NOMO-1 treated with dmso at 0.1 percent for 144 hours (cell line): ENCODE measurements around the gene SPATS2L.

Source experiments
- DNase-seq: peaks from one replicate; lab custom pipeline; 2025; ENCODE audit not compliant: unreplicated experiment; lab: John Stamatoyannopoulos, UW

Gene SPATS2L

DNA sequence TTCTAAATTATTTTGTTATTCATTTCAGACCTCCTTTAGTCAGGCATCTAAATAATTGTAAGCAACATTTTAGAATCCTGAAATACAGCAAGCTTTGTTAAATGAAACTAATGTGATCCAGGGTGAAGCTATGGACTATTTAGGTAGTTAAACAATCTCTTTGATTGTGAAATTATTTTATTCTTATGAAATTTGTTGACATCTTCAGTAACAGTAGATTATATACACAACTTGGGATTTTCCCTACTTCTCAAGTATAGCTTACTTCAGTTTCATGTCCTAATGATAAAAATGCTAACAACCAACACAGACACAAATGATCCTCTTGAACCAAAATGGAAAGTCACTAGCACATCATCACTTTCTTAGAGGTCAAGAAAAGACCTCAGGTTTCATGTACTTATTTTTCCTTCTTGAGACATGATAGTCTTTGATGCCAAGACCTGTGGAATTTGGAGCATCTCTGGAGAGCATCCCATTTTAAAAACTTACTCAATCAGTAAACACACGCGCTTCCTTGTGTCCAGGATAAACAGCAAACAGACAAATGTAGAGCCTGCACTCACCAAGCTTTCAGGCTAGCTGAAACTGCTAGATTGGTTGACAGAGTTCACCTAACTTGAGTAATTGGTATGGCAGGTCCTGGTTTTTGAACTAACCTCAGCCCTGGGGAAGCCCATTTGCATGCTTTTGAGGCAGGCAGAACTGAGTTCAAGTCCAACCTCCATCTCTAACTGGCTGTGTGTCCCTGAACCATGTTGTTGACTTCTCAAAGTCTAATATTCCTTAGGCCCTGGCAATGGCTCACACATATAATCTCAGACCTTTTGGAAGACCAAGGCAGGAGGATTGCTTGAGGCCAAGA, 155.6 kb downstream of the SPATS2L start:
- no peak for DNase-seq

GRCh38 chr2:200463452-200463851, 157.0 kb downstream of the SPATS2L start:
- DNase-seq: no peak

- no peak for DNase-seq
Observed at GRCh38 chr2:200466425-200467418, 160.2 kb downstream of the SPATS2L start.

- DNase-seq: no peak
Observed at GRCh38 chr2:200467806-200468681, 161.6 kb downstream of the SPATS2L start.

DNA sequence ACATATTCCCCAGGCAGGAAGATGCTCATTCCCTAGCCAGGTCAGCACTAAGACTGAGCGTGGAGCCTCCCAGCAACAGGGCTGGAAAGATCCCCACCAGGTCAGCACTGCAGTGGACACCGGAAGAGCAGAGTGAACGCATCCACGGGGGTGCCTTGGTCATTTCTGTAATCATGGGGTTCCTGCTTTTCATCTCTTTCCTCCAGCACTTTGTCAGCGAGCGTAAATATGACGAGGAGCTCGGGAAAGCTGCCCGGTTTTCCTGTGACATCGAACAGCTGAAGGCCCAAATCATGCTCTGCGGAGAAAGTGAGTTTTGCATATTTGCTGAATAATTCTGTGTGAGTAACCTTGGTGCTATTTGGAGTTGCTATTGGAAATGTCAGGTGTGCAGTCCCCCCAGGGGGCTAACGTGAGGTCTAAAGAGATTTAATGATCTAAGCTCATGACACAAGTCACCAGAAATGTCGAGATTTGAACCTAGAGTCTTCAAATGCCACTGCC, 163.3 kb downstream of the SPATS2L start:
- DNase-seq: no peak

- DNase-seq: no peak
Observed at GRCh38 chr2:200470230-200470629, 163.7 kb downstream of the SPATS2L start.

- DNase-seq: no peak
Observed at GRCh38 chr2:200471324-200471848, 164.9 kb downstream of the SPATS2L start.

DNA sequence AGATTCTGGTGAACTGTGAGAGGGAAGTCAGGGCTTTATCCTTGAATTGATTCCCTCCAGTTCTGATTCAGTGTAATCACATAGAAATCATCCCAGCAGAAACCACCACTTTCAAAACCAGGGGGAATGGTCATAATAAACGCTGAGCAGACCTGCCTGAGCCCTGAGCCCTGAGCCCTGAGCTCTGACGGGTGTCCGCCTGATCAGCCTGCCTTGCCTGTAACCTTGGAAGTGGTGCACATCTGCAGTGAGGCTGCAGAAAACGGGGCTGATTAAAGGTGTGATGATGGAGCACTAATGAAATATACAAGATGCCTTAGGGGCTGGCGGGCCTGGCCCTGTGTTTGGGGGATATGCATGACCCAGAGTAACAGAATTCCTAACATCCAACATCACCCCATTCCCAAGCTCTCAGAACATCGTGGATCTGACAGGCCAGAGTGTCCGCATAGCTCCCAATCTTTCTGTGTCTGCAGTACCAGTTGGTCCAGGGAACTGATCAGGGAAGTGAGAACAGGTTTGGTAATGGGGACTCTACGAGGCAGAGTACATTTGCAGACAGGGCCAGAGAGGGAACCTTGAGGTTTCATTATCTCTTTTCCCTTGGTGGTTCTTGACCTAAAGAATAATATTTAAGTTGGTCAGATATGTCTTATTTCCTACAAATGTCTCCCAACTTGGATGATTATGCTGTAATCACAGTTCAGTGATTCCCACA, 165.6 kb downstream of the SPATS2L start:
- no peak for DNase-seq

- no peak for DNase-seq
Observed at GRCh38 chr2:200472853-200473464, 166.5 kb downstream of the SPATS2L start.

DNA sequence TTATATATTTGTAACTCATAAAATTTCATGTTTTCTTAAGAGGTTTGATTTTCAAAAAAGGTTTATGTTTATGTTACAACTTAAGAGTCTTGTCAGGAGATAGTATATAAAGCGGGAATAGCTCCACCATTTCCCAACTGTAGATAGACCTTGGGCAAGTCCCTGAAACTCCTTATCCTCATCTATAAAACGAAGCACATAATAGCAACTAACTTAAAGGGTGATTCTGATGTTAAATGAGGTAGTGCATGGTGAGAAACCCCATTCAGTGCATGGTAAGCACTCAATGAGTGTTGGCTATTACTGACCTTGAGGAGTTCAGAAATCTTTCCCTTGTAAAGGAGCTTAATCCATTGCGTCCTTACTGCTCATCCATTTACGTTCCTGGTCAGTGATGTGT, 169.3 kb downstream of the SPATS2L start:
- DNase-seq: no peak

DNA sequence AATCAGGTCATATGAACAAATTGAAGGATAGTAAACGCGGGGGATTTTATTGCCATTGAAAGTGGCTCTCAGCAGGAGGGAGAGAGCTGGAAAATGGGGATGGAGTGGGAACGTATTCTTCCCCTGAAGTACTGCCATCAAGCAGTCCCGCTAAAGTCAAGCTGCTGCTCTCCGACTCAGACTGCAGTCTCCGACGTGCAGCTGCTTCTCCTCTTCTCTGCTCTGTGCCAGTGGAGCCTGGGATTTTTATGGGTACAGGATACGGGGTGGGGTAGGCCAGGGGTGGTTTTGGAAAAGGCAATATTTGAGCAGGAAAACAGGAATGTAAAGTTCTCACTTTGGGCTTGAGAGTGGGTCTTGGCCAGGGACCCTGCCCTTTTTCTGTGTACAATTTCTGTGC, 170.3 kb downstream of the SPATS2L start:
- DNase-seq: no peak

- DNase-seq: no peak
Observed at GRCh38 chr2:200477667-200478131, 171.2 kb downstream of the SPATS2L start.

DNA sequence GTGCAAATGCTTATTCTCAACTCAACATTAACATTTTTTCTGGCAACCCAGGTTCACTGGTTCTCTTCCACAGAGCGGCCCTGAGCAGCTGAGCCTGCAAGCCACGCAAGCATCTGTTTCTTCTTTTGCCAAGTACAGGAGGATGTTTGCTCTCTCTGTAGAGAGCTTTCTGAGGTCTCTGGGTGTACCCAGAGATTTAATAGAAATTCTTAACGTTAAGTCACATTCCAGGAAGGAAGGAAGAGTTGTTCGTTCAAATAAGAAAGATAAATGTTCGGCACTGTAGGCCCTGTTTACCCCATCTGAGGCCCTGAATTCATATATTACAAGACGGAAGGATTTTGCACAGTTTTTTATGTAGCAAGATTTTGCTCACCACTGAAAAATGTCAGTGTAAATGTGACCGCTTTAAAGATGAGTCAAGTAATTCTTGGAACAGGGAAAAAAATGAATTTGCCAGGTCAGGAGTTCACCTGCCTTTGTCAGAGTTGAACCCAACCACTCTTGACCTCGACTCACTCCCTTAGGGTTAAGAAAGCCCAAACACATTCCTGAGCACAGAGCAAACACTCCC, 173.3 kb downstream of the SPATS2L start:
- DNase-seq: no peak

GRCh38 chr2:200482194-200482593, 175.7 kb downstream of the SPATS2L start:
- no peak for DNase-seq

- DNase-seq: no peak
Observed at GRCh38 chr2:200483729-200484198, 177.3 kb downstream of the SPATS2L start.

DNA sequence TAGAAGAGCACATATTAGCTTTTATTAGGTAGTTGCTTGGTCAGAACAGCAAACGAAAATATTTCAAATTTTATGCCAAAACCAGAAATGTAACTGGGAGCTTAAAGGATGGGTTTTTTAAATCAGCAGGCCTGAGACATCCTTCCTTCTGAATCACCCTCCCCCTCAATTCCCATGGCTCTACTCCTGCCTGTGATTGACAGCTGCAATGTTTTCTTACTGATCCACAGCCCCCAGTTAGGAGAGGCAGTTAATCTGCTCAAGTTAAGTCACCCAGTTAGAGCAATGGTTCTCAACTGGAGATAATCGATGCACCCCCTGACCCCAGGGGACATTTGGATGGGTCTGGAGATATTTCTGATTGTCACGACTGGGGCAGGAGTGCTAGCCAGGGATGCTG, 178.4 kb downstream of the SPATS2L start:
- no peak for DNase-seq

DNA sequence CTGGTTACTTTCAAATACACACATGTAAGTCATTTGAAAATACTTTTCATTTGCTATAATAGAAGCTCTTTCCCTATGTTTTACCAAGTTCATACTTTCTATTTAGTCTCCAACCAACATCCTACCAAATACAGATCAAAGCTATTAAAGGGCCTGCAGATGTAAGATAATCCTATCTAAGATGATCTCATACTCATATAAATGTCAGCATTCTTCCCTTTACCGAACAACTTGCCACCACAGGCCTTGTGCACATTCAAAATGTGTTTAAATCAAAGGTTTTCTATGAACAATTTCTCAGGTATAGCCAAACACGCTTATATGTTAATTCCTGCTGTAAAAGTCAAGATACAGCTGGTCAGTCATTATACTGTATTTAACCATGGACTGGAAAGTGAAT, 180.0 kb downstream of the SPATS2L start:
- DNase-seq: no peak

DNA sequence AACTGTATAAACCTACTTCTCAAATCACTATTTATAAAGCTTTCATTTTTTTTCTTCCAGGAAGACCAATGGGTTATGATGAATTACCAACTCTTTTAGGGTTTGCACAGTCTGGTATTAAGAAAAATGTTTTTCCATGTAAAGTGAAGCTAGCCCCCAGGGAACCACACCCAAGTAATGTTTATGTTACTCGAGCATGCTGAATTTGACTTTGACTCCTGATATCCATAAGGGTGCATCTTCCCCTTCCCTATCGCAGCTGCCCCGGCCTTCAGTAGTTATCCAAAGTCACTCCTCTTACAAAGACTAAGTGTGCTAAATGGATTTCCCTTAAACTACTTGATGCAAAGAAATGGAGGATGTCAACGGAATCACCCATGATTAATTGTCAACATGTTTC, 181.7 kb downstream of the SPATS2L start:
- no peak for DNase-seq

DNA sequence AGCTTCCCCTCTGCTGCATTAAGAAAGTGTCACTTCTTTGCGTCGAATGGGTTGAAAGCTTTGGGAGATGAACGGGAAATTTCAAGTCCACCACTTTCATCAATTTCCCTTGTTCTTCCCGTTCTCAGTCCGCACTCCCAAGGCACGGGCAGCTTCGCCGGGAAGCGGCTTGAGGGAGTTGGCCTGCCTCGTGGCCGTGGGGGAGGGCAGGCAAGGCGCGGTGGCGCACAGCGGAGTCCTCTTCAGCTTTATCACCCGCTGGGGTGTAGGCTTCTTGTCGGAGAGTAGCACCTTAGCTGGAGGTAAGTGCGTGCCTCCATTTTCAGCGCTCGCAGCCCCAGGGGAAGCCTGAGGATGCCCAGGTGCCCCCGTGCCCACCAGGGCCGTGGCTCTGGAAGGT, 183.5 kb downstream of the SPATS2L start:
- DNase-seq: no peak
